ENCODE results near the gene ANTXR1. TPM values are rescaled to one million over a fixed set of nuclear protein-coding genes. Genes with fewer than 3 reads are reported as not detected.

Gene ANTXR1
- total and polyA plus RNA-seq, 11 donors: 5.8 to 75.2 (median 23.3) TPM

DNA sequence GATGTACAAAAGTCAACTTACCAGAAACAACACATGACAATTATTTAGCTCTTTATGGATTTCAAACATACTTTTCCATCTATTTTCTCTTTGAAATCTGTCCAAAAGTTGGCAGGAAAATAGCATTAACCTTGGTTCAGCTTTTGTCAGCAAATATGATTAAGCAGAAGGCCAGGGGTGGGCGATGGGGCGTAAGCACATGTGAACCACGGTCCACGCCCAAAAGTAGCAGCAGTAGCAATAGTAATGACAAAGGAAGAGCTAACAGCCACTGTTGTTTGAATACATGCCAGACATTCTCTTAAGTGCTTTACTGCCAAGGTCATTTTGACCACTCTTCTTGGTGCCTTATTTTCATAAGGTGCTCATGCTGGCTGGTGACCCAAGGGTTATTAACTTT is 73.5 kb downstream of the ANTXR1 start:
- no peak for ATAC-seq

DNA sequence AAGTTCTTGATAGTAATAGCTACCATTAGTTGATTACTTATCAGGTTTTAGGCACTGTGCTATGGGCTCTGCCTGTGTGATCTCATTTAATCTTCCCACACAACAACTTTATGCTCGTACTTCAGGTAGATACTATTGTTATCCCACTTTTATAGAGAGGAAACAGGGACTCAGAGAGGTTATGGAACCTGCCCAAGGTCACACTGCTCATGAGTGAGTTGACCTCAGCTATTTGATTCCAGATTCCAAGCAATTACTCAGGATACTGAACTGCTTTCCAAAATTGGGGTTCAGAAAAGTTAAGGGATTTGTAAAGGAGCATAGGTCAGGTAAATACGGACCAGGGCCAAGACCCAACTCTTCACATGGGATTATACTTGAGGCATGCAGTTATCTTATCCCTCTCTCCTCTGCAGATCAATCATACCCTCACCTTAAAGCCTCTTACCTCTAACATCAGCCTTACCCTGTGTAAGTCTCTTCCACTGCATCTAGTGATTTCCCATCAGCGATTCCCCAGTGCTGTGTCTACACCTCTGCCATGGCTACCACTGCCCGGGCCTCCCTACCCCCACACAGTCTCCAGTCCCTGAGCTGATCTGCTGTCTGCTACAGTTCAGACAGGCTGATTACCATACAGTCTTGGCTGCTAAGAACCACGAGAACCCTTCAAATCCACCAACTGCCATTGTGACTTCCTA is 74.4 kb downstream of the ANTXR1 start:
- peaks cover 0 to 28% (median 0%) of the 10 kb centered on the region in 9 donors for H3K36me3 ChIP-seq
- TF ChIP-seq, protein P1, sequence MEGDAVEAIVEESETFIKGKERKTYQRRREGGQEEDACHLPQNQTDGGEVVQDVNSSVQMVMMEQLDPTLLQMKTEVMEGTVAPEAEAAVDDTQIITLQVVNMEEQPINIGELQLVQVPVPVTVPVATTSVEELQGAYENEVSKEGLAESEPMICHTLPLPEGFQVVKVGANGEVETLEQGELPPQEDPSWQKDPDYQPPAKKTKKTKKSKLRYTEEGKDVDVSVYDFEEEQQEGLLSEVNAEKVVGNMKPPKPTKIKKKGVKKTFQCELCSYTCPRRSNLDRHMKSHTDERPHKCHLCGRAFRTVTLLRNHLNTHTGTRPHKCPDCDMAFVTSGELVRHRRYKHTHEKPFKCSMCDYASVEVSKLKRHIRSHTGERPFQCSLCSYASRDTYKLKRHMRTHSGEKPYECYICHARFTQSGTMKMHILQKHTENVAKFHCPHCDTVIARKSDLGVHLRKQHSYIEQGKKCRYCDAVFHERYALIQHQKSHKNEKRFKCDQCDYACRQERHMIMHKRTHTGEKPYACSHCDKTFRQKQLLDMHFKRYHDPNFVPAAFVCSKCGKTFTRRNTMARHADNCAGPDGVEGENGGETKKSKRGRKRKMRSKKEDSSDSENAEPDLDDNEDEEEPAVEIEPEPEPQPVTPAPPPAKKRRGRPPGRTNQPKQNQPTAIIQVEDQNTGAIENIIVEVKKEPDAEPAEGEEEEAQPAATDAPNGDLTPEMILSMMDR (IDR thresholded peaks at IDR 0.05): no peak
- TF ChIP-seq POLR2A (IDR thresholded peaks at IDR 0.05): no peak
- 75 to 90% (median 83%) methylated on average over 5 of the region's 5 CpGs for WGBS, 4 donors
- DNase-seq: no peak
- H3K4me3 ChIP-seq: no peak overlapping the region
- no peaks in the 10 kb centered on the region for H3K27me3 ChIP-seq
- no peaks in the 10 kb centered on the region for H3K9me3 ChIP-seq
- H3K27ac ChIP-seq: peak overlapping the region in 1 of 12 donors; percentile 37
- H3K4me1 ChIP-seq: peaks cover 0 to 65% (median 13%) of the 10 kb centered on the region in 12 donors
- ATAC-seq: peak in 3 of 4 donors; percentile 5 to 46 (median 39)
- intact Hi-C loops (cut with DNase I): loop anchor here in 1 of 10 donors (10.0 kb wide), 1 partner anchor 63 kb away; no protein-coding TSS in a partner anchor

More for the DNA sequence above, 73.5 kb downstream of the ANTXR1 start:
- H3K27me3 ChIP-seq: no peaks in the 10 kb centered on the region
- TF ChIP-seq, protein P1 (IDR thresholded peaks at IDR 0.05): no peak
- no peak for TF ChIP-seq POLR2A (IDR thresholded peaks at IDR 0.05)
- no peak overlapping the region for H3K4me3 ChIP-seq
- no peak overlapping the region for H3K27ac ChIP-seq
- no peak for DNase-seq
- WGBS, 4 donors: 65 to 77% (median 74%) methylated on average over 4 of the region's 4 CpGs
- intact Hi-C loops (cut with DNase I): loop anchor here in 1 of 10 donors (10.0 kb wide), 1 partner anchor 62 kb away; no protein-coding TSS in a partner anchor
- peaks cover 0 to 69% (median 14%) of the 10 kb centered on the region in 12 donors for H3K4me1 ChIP-seq
- peaks cover 0 to 27% (median 0%) of the 10 kb centered on the region in 9 donors for H3K36me3 ChIP-seq
- H3K9me3 ChIP-seq: no peaks in the 10 kb centered on the region

DNA sequence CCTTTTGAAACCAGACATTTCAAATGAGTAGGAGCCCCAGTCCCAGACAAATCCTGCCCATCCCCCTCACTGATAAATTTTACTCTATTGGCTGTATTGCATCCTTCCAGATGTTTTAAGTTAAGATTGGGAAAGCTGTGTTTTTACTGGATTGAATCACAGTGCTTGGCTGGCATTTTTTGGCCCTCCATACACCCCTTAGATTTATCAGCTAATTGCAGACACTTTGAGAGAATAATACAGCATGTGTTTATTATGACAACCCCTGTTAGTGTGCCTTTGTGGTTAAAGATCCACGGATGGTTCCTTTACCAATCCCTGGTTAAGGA is 74.9 kb downstream of the ANTXR1 start:
- no peak for DNase-seq
- WGBS, 4 donors: 50 to 78% (median 66%) methylated on average over 1 of the region's 1 CpG
- TF ChIP-seq POLR2A (IDR thresholded peaks at IDR 0.05): no peak
- TF ChIP-seq, protein P1 (IDR thresholded peaks at IDR 0.05): no peak
- intact Hi-C loops (cut with DNase I): loop anchor here in 1 of 10 donors (10.0 kb wide), 1 partner anchor 63 kb away; no protein-coding TSS in a partner anchor
- ATAC-seq: peak in 3 of 4 donors; percentile 4 to 56 (median 29)
- Histone ChIP-seq H3K9me3 (no peaks in the 10 kb centered on the region), H3K36me3 (peaks cover 0 to 29% (median 0%) of the 10 kb centered on the region in 9 donors), H3K27me3 (no peaks in the 10 kb centered on the region), H3K4me3 (no peak overlapping the region), H3K27ac (peak overlapping the region in 3 of 12 donors; percentile 0 to 91 (median 37)), H3K4me1 (peaks cover 0 to 65% (median 9%) of the 10 kb centered on the region in 12 donors)

DNA sequence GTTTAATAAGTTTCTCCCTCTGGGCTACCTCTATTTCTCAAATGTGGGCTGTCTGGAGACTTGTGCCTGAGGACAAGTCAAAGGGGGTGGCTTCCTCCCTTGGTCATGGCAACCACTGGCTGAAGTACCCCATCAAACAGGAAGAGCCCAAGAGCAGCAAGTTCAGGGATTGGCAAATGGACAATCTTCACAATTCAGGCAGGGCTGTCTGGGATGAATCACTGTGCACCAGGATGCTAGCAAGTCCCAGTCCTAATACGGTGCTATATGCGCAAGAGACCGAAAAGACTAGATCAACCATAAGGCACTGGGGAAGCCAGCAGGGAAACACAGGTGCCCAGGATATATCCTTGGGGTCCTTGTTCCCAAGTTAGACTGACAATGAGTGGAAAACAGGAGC is 75.5 kb downstream of the ANTXR1 start:
- DNase-seq (no peak), ATAC-seq (peak in 2 of 4 donors; percentile 17 to 50)
- WGBS, 4 donors: 79 to 98% (median 95%) methylated on average over 3 of the region's 3 CpGs
- peak overlapping the region in 5 of 12 donors; percentile 0 to 91 (median 20) for H3K27ac ChIP-seq
- intact Hi-C loops (cut with DNase I): loop anchor here in 1 of 10 donors (10.0 kb wide), 1 partner anchor 64 kb away; no protein-coding TSS in a partner anchor
- H3K4me1 ChIP-seq: peaks cover 0 to 62% (median 3%) of the 10 kb centered on the region in 12 donors
- no peak for TF ChIP-seq POLR2A (IDR thresholded peaks at IDR 0.05)
- TF ChIP-seq, protein P1 (IDR thresholded peaks at IDR 0.05): no peak
- H3K4me3 ChIP-seq: no peak overlapping the region
- no peaks in the 10 kb centered on the region for H3K27me3 ChIP-seq
- H3K9me3 ChIP-seq: no peaks in the 10 kb centered on the region
- peaks cover 0 to 29% (median 0%) of the 10 kb centered on the region in 9 donors for H3K36me3 ChIP-seq
